T-helper 1 cell (primary cell): ENCODE results near the gene NOX5.
"Not testable (repeated sequence)": the region's sequence is repeated elsewhere in the genome, so short reads cannot be mapped to it uniquely, and the experiment has no call there.

Experiments
- DNase-seq, 5 donors: peaks; one replicate each; pipeline ENCODE4 v3.0.0-alpha.2; 2012 to 2020
- total RNA-seq, 4 donors: gene quantifications; one replicate each; lab custom pipeline; 2026; lab: John Stamatoyannopoulos, UW

NOX5 gene, protein sequence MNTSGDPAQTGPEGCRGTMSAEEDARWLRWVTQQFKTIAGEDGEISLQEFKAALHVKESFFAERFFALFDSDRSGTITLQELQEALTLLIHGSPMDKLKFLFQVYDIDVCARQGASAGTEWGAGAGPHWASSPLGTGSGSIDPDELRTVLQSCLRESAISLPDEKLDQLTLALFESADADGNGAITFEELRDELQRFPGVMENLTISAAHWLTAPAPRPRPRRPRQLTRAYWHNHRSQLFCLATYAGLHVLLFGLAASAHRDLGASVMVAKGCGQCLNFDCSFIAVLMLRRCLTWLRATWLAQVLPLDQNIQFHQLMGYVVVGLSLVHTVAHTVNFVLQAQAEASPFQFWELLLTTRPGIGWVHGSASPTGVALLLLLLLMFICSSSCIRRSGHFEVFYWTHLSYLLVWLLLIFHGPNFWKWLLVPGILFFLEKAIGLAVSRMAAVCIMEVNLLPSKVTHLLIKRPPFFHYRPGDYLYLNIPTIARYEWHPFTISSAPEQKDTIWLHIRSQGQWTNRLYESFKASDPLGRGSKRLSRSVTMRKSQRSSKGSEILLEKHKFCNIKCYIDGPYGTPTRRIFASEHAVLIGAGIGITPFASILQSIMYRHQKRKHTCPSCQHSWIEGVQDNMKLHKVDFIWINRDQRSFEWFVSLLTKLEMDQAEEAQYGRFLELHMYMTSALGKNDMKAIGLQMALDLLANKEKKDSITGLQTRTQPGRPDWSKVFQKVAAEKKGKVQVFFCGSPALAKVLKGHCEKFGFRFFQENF
- total RNA-seq: 0 reads per million in 4 donors

GRCh38 chr15:69014454-69014853, at the start of gene NOX5:
TSS of gene NOX5 (plus strand) at chr15:69014695. CDS start at chr15:69014736, 41 bp downstream.
- no peak for DNase-seq

GRCh38 chr15:68966996-68967395, 47.5 kb upstream of the NOX5 start:
- DNase-seq: no peak

- no peak for DNase-seq
Measured at GRCh38 chr15:68967948-68968347, 46.5 kb upstream of the NOX5 start.

GRCh38 chr15:68969298-68969697, 45.2 kb upstream of the NOX5 start:
- no peak for DNase-seq

DNA sequence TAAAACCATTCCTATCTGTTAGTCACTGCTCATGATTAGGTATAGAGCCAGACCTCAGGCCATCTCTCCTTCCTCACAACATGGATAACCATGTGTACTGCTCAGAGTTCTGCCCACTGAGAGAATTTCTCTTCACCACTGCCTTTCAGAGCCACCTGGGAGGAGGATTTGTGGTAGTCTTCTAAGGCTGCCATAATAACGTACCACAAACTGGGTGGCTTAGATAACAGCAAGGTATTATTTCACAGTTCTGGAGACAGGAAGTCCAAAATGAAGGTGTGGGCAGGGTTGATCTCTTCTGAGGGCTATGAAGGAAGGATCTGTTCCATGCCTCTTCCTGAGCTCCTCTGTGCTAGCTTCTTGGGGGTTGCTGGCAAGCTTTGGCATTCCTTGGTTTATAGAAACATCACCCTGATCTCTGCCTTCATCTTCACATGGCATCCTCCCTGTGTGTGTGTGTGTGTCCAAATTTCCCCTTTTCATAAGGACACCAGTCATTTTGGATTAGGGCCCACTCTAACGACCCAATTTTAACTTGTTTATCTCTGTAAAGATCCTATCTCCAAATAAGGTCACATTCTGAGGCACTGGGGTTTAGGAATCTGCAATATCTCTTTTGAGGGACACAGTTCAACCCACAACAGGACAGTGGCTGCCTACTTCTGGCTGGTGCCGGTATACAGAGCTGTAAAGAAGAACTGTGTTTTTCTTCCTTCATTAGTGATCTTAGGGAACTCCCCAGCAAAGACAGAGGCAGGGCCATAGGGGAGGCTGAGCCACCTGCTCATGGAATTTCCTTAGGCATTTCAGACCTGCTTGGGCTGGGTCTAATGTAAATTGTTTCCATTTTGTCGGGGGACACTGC, 42.1 kb upstream of the NOX5 start:
- no peak for DNase-seq

GRCh38 chr15:68975651-68976160, 38.8 kb upstream of the NOX5 start:
- not testable (repeated sequence) for DNase-seq

DNA sequence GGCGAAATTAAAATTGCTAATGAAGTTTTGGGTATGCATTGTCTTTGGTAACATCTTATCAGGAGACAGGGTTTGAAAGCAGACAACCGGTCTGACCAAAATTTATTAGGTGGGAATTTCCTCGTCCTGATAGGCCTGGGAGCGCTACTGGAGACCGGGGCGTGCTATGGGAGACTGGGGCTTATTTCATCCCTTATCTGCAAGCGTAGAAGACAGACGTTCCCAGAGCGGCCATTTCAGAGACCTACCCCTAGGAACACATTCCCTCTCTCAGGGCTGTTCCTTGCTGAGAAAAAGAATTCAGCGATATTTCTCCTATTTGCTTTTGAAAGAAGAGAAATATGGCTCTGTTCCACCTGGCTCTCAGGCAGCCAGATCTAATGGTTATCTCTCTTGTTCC, 37.1 kb upstream of the NOX5 start:
- DNase-seq: not testable (repeated sequence)

- no peak for DNase-seq
Measured at GRCh38 chr15:68979006-68979405, 35.5 kb upstream of the NOX5 start.

DNA sequence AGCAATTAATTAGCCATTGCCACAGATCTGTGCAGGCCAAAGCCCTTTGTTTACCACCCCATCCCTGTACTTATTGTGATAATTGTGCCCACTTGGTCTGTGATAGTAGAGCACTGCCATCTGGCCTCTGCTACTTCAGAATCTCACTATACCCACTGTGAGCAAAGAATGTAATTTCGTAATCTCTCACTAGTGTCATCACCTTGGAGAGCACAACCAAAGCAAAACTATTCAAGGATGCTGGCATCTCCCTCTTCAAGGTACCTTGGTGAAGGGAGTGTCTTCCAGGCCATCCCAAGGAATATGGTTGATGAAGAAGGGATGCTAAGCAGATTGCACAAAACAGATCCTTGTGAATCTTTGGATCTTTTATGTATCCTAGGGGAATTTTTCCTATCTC, 34.7 kb upstream of the NOX5 start:
- no peak for DNase-seq

DNA sequence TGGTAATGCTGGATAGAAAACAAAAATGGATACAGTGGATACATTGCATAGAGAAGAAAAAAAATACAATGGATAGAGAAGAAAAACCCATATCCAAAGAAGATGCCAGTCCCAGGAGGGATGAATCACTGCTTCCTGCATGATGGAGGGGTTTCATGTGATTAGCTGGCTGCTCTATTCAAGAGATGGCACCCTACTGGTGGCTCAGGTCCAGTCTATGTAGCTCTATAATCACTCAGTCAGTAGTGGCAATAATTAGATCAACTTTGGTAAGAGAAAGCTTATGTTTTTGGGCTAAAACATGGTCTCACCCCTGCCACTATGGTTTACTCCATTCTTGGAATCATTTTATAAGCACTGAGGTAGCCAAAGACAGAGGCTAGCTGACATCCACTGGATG, 33.7 kb upstream of the NOX5 start:
- no peak for DNase-seq

DNA sequence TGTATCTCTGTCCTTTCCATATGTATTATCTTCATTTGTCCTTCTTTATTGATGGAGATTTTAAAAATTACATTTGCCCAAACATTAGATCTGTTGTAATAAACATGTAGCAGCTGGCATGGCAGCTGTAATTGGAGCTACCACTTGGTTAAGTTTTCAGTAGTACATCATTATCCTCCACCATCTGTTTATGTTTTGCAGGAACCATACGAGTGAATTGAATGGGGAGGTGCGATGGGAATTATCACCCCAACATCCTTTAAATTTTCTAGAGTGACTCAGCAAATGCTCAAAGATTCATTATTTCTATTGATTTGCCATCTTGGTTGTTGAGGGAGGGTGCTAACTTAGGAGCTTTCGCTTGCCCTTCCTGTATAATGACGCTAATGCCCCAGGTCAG, 32.6 kb upstream of the NOX5 start:
- DNase-seq: no peak

GRCh38 chr15:68982976-68983563, 31.4 kb upstream of the NOX5 start:
- DNase-seq: no peak

DNA sequence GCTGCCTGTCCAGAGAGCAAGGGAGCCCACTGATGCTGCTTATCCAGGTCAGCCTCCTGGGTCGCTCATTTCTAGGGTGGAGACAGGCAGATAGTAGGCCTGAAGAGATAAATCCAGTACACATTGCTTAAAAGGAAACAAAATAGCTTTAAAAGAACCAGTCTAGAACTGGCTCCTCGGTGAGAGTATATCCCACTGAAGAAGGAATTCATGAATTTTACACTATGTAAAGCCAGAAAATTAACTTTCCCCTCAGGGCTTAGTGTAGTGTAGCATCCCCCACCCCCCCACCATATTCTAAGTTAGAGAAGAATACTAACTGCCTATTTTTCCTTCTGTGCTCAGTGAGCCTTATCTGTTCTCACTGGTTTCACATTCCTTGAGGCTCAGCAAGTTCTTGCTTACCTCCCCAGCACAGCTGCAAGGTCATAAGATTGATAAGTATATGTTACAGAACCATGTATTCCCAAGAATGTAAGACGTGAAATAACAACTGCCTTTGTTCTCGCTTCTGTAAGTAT, 30.5 kb upstream of the NOX5 start:
- DNase-seq: no peak

- DNase-seq: no peak
Measured at GRCh38 chr15:68984586-68984985, 29.9 kb upstream of the NOX5 start.

- no peak for DNase-seq
Measured at GRCh38 chr15:68985361-68985891, 29.1 kb upstream of the NOX5 start.

DNA sequence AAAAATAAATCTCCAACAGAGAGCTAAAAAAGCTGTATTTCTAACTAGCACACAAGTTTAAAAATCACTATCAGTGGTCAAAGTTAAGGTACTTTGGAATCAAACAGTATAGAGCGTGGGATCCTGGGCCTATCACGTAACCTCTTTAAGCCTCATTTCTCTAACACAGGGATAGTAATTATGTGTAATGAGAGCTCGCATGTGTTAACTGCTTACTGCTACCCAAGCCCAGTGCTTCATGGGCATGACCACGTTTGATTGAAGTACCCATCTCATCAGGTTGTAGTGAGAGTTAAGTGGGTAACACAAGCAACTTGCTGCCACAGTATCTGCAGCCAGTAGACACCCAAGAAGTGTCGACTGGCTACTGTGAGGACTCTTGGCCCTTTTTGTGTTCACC, 28.2 kb upstream of the NOX5 start:
- DNase-seq: no peak

DNA sequence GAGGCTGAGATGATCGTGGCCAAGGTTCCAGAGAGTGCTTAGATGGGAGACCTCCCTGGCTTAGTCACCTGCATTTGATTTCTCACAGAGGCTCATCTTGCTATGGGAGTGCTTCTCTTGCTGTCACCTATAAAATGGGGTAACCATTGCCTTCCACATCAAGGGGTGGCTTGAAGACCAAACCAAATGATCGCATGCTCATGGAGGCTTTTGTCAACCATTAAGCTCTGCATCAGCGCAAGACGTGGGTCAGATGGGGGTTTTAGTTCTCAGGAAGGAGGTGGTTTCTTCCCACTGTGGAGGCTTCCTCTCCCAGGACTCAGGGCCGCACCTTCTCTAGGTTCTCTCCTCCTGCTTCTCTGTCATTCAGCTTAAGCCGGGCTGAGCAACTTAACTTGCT, 27.4 kb upstream of the NOX5 start:
- DNase-seq: no peak

GRCh38 chr15:68987676-68988075, 26.8 kb upstream of the NOX5 start:
- DNase-seq: no peak

- no peak for DNase-seq
Measured at GRCh38 chr15:68989541-68990230, 24.8 kb upstream of the NOX5 start.

DNA sequence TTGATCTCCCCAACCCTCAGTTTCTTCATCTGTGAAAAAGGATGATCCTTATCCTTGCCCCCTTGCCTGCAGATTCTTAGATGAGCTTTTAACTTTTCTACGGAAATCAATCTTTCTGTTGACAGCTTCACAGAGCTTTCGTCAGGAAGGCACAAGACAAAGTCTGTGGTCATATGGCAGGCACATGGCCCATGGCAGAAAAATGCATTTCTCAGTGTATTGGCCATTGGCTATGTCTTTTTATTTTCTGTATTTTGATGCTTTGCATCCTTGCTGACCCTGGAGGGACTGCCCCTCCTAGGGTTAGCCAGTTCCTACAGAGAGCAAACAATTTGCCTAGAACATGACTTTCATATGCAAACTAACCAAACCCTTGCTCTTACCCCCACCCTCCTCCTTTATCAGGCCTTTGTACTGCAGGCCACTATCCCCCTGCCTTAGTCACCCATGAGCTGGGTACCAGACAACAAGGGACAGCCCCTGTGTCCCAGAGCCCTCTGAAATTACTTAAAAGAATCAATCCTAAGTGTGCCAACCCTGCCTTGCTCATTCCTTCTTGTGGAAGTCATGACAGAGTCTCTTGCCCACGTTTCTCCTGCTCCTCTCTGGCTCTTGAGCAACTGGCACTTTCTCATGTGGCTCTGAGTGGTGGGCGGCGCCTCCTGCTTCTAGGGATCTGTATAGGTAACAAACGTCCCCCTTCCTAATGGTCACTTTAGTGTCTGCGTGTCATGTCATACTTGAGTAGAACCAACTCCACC, 24.1 kb upstream of the NOX5 start:
- no peak for DNase-seq
